ENCODE results near the gene TEX51. TPM values are rescaled to one million over a fixed set of nuclear protein-coding genes. Genes with fewer than 3 reads are reported as not detected.

The TEX51 gene
- 1 to 10 TPM in 1 of 2 donors, not detected in 1; 1.3 TPM for total RNA-seq

GRCh38 chr2:126898636-126899035 lies at the start of gene TEX51:
TSS of gene TEX51 (plus strand) at chr2:126898890. CDS start at chr2:126898919, 29 bp downstream.
- intact Hi-C loops (cut with DNase I): no loop called here
- H3K27me3 ChIP-seq (replicated peaks; ENCODE audit: insufficient read depth): no peaks in the 10 kb centered on the region
- no peaks in the 10 kb centered on the region for H3K36me3 ChIP-seq

GRCh38 chr2:126849054-126849453 lies 49.6 kb upstream of the TEX51 start:
- no peak overlapping the region for H3K27ac ChIP-seq
- no peaks in the 10 kb centered on the region for H3K27me3 ChIP-seq (replicated peaks; ENCODE audit: insufficient read depth)
- H3K4me1 ChIP-seq (replicated peaks): no peaks in the 10 kb centered on the region
- DNase-seq (ENCODE audit: low spot score): no peak
- H3K4me3 ChIP-seq: no peak overlapping the region
- H3K9me3 ChIP-seq: no peaks in the 10 kb centered on the region
- TF ChIP-seq CTCF (IDR thresholded peaks at IDR 0.05) (no peak), POLR2AphosphoS5 (IDR thresholded peaks at IDR 0.05) (no peak), POLR2A (IDR thresholded peaks at IDR 0.05) (no peak)
- intact Hi-C loops (cut with DNase I): no loop called here
- H3K36me3 ChIP-seq: no peaks in the 10 kb centered on the region
- WGBS: 31% methylated on average over 2 of the region's 2 CpGs

More at GRCh38 chr2:126898636-126899035, at the start of gene TEX51:
- Histone ChIP-seq H3K4me1 (replicated peaks) (no peaks in the 10 kb centered on the region), H3K9me3 (no peaks in the 10 kb centered on the region), H3K4me3 (no peak within 1 kb of the TSS), H3K27ac (no peak within 1 kb of the TSS)
- no peak for DNase-seq (ENCODE audit: low spot score)
- WGBS: 79% methylated on average over 5 of the region's 5 CpGs
- TF ChIP-seq CTCF (IDR thresholded peaks at IDR 0.05) (no peak), POLR2AphosphoS5 (IDR thresholded peaks at IDR 0.05) (no peak), POLR2A (IDR thresholded peaks at IDR 0.05) (no peak)

GRCh38 chr2:126849486-126849885 lies 49.2 kb upstream of the TEX51 start:
- H3K4me1 ChIP-seq (replicated peaks): no peaks in the 10 kb centered on the region
- no peaks in the 10 kb centered on the region for H3K27me3 ChIP-seq (replicated peaks; ENCODE audit: insufficient read depth)
- intact Hi-C loops (cut with DNase I): no loop called here
- TF ChIP-seq POLR2AphosphoS5 (IDR thresholded peaks at IDR 0.05) (no peak), CTCF (IDR thresholded peaks at IDR 0.05) (no peak), POLR2A (IDR thresholded peaks at IDR 0.05) (no peak)
- WGBS: 88% methylated on average over 4 of the region's 4 CpGs
- H3K9me3 ChIP-seq: no peaks in the 10 kb centered on the region
- H3K27ac ChIP-seq: no peak overlapping the region
- DNase-seq (ENCODE audit: low spot score): no peak
- H3K36me3 ChIP-seq: no peaks in the 10 kb centered on the region
- no peak overlapping the region for H3K4me3 ChIP-seq

- TF ChIP-seq CTCF (IDR thresholded peaks at IDR 0.05) (no peak), POLR2A (IDR thresholded peaks at IDR 0.05) (no peak)
- Histone ChIP-seq H3K27ac (no peak overlapping the region), H3K9me3 (no peaks in the 10 kb centered on the region), H3K27me3 (replicated peaks; ENCODE audit: insufficient read depth) (no peaks in the 10 kb centered on the region), H3K4me1 (replicated peaks) (no peaks in the 10 kb centered on the region), H3K36me3 (no peaks in the 10 kb centered on the region), H3K4me3 (no peak overlapping the region)
- WGBS: 90% methylated on average over 7 of the region's 7 CpGs
- no peak for DNase-seq (ENCODE audit: low spot score)
- intact Hi-C loops (cut with DNase I): no loop called here
Measured at GRCh38 chr2:126849991-126850535, 48.6 kb upstream of the TEX51 start.

GRCh38 chr2:126850940-126851339 lies 47.8 kb upstream of the TEX51 start:
- no peak overlapping the region for H3K27ac ChIP-seq
- TF ChIP-seq CTCF (IDR thresholded peaks at IDR 0.05): no peak
- no peak for TF ChIP-seq POLR2A (IDR thresholded peaks at IDR 0.05)
- TF ChIP-seq POLR2AphosphoS5 (IDR thresholded peaks at IDR 0.05): no peak
- WGBS: 51% methylated on average over 5 of the region's 5 CpGs
- no peak overlapping the region for H3K4me3 ChIP-seq
- H3K36me3 ChIP-seq: no peaks in the 10 kb centered on the region
- no peak for DNase-seq (ENCODE audit: low spot score)
- no peaks in the 10 kb centered on the region for H3K9me3 ChIP-seq
- H3K4me1 ChIP-seq (replicated peaks): no peaks in the 10 kb centered on the region
- intact Hi-C loops (cut with DNase I): no loop called here
- no peaks in the 10 kb centered on the region for H3K27me3 ChIP-seq (replicated peaks; ENCODE audit: insufficient read depth)

All from prostate gland (tissue), 2 donors.